Activated naive CD8-positive, alpha-beta T cell treated with anti-CD3 and anti-CD28 coated beads for 36 hours (primary cell): ENCODE measurements around the gene YBEY. TPM values are rescaled to one million over a fixed set of nuclear protein-coding genes. Genes with fewer than 3 reads are reported as not detected.

Source experiments
- DNase-seq: peaks from one replicate; pipeline ENCODE4 v3.0.0; 2021
- H3K27ac Mint-ChIP-seq: one replicate; pipeline ENCODE4 v1.8.0; 2022; ENCODE audit warnings: mild to moderate bottlenecking, moderate library complexity, mixed read lengths
- H3K27me3 Mint-ChIP-seq: one replicate; pipeline ENCODE4 v1.8.0; 2022; ENCODE audit warnings: mild to moderate bottlenecking, mixed read lengths
- H3K36me3 Mint-ChIP-seq: one replicate; pipeline ENCODE4 v1.8.0; 2021; ENCODE audit warnings: mild to moderate bottlenecking, mixed read lengths
- H3K4me1 Mint-ChIP-seq: one replicate; pipeline ENCODE4 v1.8.0; 2021; ENCODE audit warnings: mixed read lengths
- H3K4me3 Mint-ChIP-seq: one replicate; pipeline ENCODE4 v1.8.0; 2022; ENCODE audit warnings: mild to moderate bottlenecking, moderate library complexity, mixed read lengths
- H3K9me3 Mint-ChIP-seq: one replicate; pipeline ENCODE4 v1.8.0; 2022; ENCODE audit warnings: mixed read lengths
- total RNA-seq, 2 experiments: library from RNA; stranded (reverse); gene quantifications; one replicate each; pipeline ENCODE4 v1.2.3, GENCODE V29; 2021

The YBEY gene
- total RNA-seq, 2 experiments from 2014 or later = 12.1 to 14.3 TPM

GRCh38 chr21:46284733-46285132 lies 1.4 kb upstream of the YBEY start:
- no peaks in the 10 kb centered on the region for H3K9me3 Mint-ChIP-seq
- peaks cover 37% of the 10 kb centered on the region for H3K36me3 Mint-ChIP-seq
- H3K4me1 Mint-ChIP-seq = peaks cover 33% of the 10 kb centered on the region
- no peaks in the 10 kb centered on the region for H3K27me3 Mint-ChIP-seq
- no peak for DNase-seq
- H3K4me3 Mint-ChIP-seq = peak overlapping the region; percentile 95
- H3K27ac Mint-ChIP-seq = peak overlapping the region; percentile 97

GRCh38 chr21:46285206-46285661 lies 908 bp upstream of the YBEY start, which contains the start of gene MCM3AP:
Gene MCM3AP, minus strand, starts transcription at chr21:46285611. Its CDS starts 325 bp downstream, at chr21:46285286.
- Mint-ChIP-seq H3K4me3 (peak within 1 kb of the TSS; percentile 99), H3K9me3 (no peaks in the 10 kb centered on the region), H3K36me3 (peaks cover 32% of the 10 kb centered on the region), H3K4me1 (peaks cover 35% of the 10 kb centered on the region), H3K27me3 (no peaks in the 10 kb centered on the region), H3K27ac (peak within 1 kb of the TSS; percentile 97)
- DNase-seq = no peak

- Mint-ChIP-seq H3K4me3 (peak overlapping the region; percentile 99), H3K36me3 (peaks cover 30% of the 10 kb centered on the region), H3K27ac (peak overlapping the region; percentile 97), H3K27me3 (no peaks in the 10 kb centered on the region), H3K4me1 (peaks cover 29% of the 10 kb centered on the region), H3K9me3 (no peaks in the 10 kb centered on the region)
- DNase-seq = no peak
Measured at GRCh38 chr21:46286648-46287002, 483 bp downstream of the YBEY start.

GRCh38 chr21:46287541-46287940 lies 1.4 kb downstream of the YBEY start:
- Mint-ChIP-seq H3K9me3 (no peaks in the 10 kb centered on the region), H3K4me3 (peak overlapping the region; percentile 99), H3K4me1 (peaks cover 29% of the 10 kb centered on the region), H3K27me3 (no peaks in the 10 kb centered on the region), H3K36me3 (peaks cover 35% of the 10 kb centered on the region), H3K27ac (no peak overlapping the region)
- DNase-seq = no peak

GRCh38 chr21:46289655-46290179 lies 3.6 kb downstream of the YBEY start:
- Mint-ChIP-seq H3K27ac (no peak overlapping the region), H3K4me1 (peaks cover 14% of the 10 kb centered on the region), H3K4me3 (no peak overlapping the region), H3K36me3 (peaks cover 24% of the 10 kb centered on the region), H3K27me3 (no peaks in the 10 kb centered on the region), H3K9me3 (no peaks in the 10 kb centered on the region)
- DNase-seq = no peak

- Mint-ChIP-seq H3K36me3 (peaks cover 19% of the 10 kb centered on the region), H3K9me3 (no peaks in the 10 kb centered on the region), H3K27me3 (no peaks in the 10 kb centered on the region), H3K27ac (no peak overlapping the region), H3K4me3 (no peak overlapping the region), H3K4me1 (peaks cover 8% of the 10 kb centered on the region)
- no peak for DNase-seq
Measured at GRCh38 chr21:46291561-46291960, 5.4 kb downstream of the YBEY start.

- Mint-ChIP-seq H3K27me3 (peaks cover 10% of the 10 kb centered on the region), H3K4me1 (peaks cover 5% of the 10 kb centered on the region), H3K9me3 (no peaks in the 10 kb centered on the region), H3K27ac (no peak overlapping the region), H3K4me3 (no peak overlapping the region), H3K36me3 (peaks cover 23% of the 10 kb centered on the region)
- no peak for DNase-seq
Measured at GRCh38 chr21:46294647-46295176, 8.6 kb downstream of the YBEY start.

- DNase-seq = no peak
- H3K27me3 Mint-ChIP-seq = peaks cover 10% of the 10 kb centered on the region
- peak overlapping the region; percentile 54 for H3K27ac Mint-ChIP-seq
- H3K36me3 Mint-ChIP-seq = peaks cover 26% of the 10 kb centered on the region
- no peak overlapping the region for H3K4me3 Mint-ChIP-seq
- H3K9me3 Mint-ChIP-seq = no peaks in the 10 kb centered on the region
- peaks cover 3% of the 10 kb centered on the region for H3K4me1 Mint-ChIP-seq
Measured at GRCh38 chr21:46295177-46295770, 9.1 kb downstream of the YBEY start.

GRCh38 chr21:46295996-46296752 lies 10.0 kb downstream of the YBEY start:
- Mint-ChIP-seq H3K27me3 (peaks cover 10% of the 10 kb centered on the region), H3K4me1 (peaks cover 3% of the 10 kb centered on the region), H3K4me3 (peak overlapping the region; percentile 37), H3K27ac (peak overlapping the region; percentile 77), H3K36me3 (peaks cover 27% of the 10 kb centered on the region), H3K9me3 (no peaks in the 10 kb centered on the region)
- DNase-seq = peak; percentile 72

GRCh38 chr21:46297338-46298271 lies 11.5 kb downstream of the YBEY start:
- Mint-ChIP-seq H3K27me3 (peaks cover 10% of the 10 kb centered on the region), H3K4me1 (peaks cover 3% of the 10 kb centered on the region), H3K36me3 (peaks cover 21% of the 10 kb centered on the region), H3K27ac (peak overlapping the region; percentile 48), H3K4me3 (peak overlapping the region; percentile 64), H3K9me3 (no peaks in the 10 kb centered on the region)
- peak; percentile 16 for DNase-seq

- H3K4me1 Mint-ChIP-seq = peaks cover 3% of the 10 kb centered on the region
- H3K36me3 Mint-ChIP-seq = peaks cover 21% of the 10 kb centered on the region
- peaks cover 10% of the 10 kb centered on the region for H3K27me3 Mint-ChIP-seq
- no peak overlapping the region for H3K4me3 Mint-ChIP-seq
- no peak for DNase-seq
- no peaks in the 10 kb centered on the region for H3K9me3 Mint-ChIP-seq
- H3K27ac Mint-ChIP-seq = no peak overlapping the region
Measured at GRCh38 chr21:46299167-46299566, 13.0 kb downstream of the YBEY start.

- Mint-ChIP-seq H3K9me3 (no peaks in the 10 kb centered on the region), H3K36me3 (peaks cover 27% of the 10 kb centered on the region), H3K27me3 (peaks cover 9% of the 10 kb centered on the region), H3K4me1 (peaks cover 3% of the 10 kb centered on the region), H3K27ac (no peak overlapping the region), H3K4me3 (no peak overlapping the region)
- no peak for DNase-seq
Measured at GRCh38 chr21:46301759-46302158, 15.6 kb downstream of the YBEY start.

- Mint-ChIP-seq H3K4me3 (no peak overlapping the region), H3K36me3 (peaks cover 17% of the 10 kb centered on the region), H3K9me3 (no peaks in the 10 kb centered on the region), H3K27ac (no peak overlapping the region), H3K4me1 (peaks cover 3% of the 10 kb centered on the region), H3K27me3 (no peaks in the 10 kb centered on the region)
- no peak for DNase-seq
Measured at GRCh38 chr21:46304437-46304836, 18.3 kb downstream of the YBEY start.

- DNase-seq = no peak
- H3K4me3 Mint-ChIP-seq = no peak overlapping the region
- no peaks in the 10 kb centered on the region for H3K27me3 Mint-ChIP-seq
- H3K36me3 Mint-ChIP-seq = peaks cover 14% of the 10 kb centered on the region
- H3K9me3 Mint-ChIP-seq = no peaks in the 10 kb centered on the region
- peaks cover 3% of the 10 kb centered on the region for H3K4me1 Mint-ChIP-seq
- no peak overlapping the region for H3K27ac Mint-ChIP-seq
Measured at GRCh38 chr21:46304955-46305354, 18.8 kb downstream of the YBEY start.
